DND-41 (cell line): Measurements from ENCODE around the gene SEMA4G.

ENCODE experiments used
- ATAC-seq: fragments of 200-7000 bp; cut with Tn5 transposase; 3 replicates; pipeline ENCODE4 v1.9.1; 2021; ENCODE audit warnings: low read depth; ENCODE audit not compliant: insufficient read depth
- DNase-seq: peaks from one replicate; pipeline ENCODE4 v3.0.0-alpha.2; 2020
- H2AFZ ChIP-seq: 2 replicates; pipeline ENCODE4 v1.6.0; 2012; ENCODE audit warnings: low read depth, low read length
- H3K27ac ChIP-seq: 2 replicates; pipeline ENCODE4 v1.5.1; 2012; ENCODE audit warnings: low read length, inconsistent platforms
- H3K27me3 ChIP-seq: fragments of 200-600 bp; sonication (generic); 2 replicates; pipeline ENCODE4 v1.6.0; 2012; ENCODE audit warnings: low read length, mild to moderate bottlenecking, inconsistent platforms; ENCODE audit not compliant: insufficient read depth, poor library complexity
- H3K36me3 ChIP-seq: 2 replicates; pipeline ENCODE4 v1.5.1; 2012; ENCODE audit warnings: low read length, inconsistent platforms; ENCODE audit not compliant: insufficient read depth
- H3K4me1 ChIP-seq: 2 replicates; pipeline ENCODE4 v1.5.1; 2012; ENCODE audit warnings: mild to moderate bottlenecking, low read length; ENCODE audit not compliant: insufficient read depth
- H3K4me2 ChIP-seq: 2 replicates; pipeline ENCODE4 v1.6.0; 2012; ENCODE audit warnings: mild to moderate bottlenecking, moderate library complexity, low read length, inconsistent platforms; ENCODE audit not compliant: insufficient read depth
- H3K4me3 ChIP-seq, 2 experiments: fragments of 200-600 bp in 1 of 2; shearing (Covaris generic) in 1 of 2; 2 replicates each; pipeline ENCODE4 v1.5.1; 2012 to 2016; ENCODE audit warnings: inconsistent platforms in 2 of 2, low read length in 2 of 2, mild to moderate bottlenecking in 2 of 2, low read depth in 1 of 2, moderate library complexity in 1 of 2
- H3K79me2 ChIP-seq: 2 replicates; pipeline ENCODE4 v1.6.0; 2012; ENCODE audit warnings: low read length, inconsistent platforms; ENCODE audit not compliant: insufficient read depth
- H3K9ac ChIP-seq: 2 replicates; pipeline ENCODE4 v1.6.0; 2012; ENCODE audit warnings: low read depth, mild to moderate bottlenecking, inconsistent platforms, low read length, moderate library complexity
- H3K9me3 ChIP-seq: 2 replicates; pipeline ENCODE4 v1.5.1; 2012; ENCODE audit warnings: low read length, moderate library complexity, mild to moderate bottlenecking, inconsistent platforms; ENCODE audit not compliant: insufficient read depth, severe bottlenecking
- H4K20me1 ChIP-seq: 2 replicates; pipeline ENCODE4 v1.6.0; 2012; ENCODE audit warnings: low read length; ENCODE audit not compliant: insufficient read depth
- CTCF ChIP-seq: IDR thresholded peaks from 2 replicates; pipeline ENCODE4 v1.5.1; 2012; ENCODE audit warnings: borderline replicate concordance, low read length, moderate library complexity, mild to moderate bottlenecking; ENCODE audit not compliant: poor library complexity, severe bottlenecking; ENCODE audit errors: extremely low read depth
- EZH2 ChIP-seq: IDR thresholded peaks from 3 replicates; pipeline ENCODE4 v1.6.1; 2012; ENCODE audit warnings: borderline replicate concordance, low read depth, mild to moderate bottlenecking, moderate library complexity, low read length, inconsistent platforms; ENCODE audit not compliant: severe bottlenecking

Gene SEMA4G

DNA sequence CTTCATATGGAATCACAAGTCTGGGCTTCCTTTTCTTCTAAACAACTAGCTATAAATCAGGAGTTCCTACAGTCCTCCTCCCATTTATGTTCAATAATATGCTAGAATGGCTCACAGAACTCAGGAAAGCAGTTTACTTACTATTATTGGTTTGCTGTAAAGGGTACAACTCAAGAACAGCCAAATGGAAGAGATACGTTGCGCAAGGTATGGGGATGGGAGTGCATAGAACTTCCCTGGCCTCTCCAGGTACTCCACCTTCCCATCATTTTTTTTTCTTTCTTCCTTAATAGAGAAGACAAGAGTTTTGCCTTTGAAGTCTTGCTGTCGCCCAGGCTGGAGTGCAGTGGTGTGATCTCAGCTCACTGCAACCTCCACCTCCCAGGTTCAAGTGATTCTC, 27.1 kb upstream of the SEMA4G start:
- Histone ChIP-seq H4K20me1 (no peaks in the 10 kb centered on the region), H2AFZ (no peak overlapping the region), H3K4me2 (no peak overlapping the region), H3K9ac (no peak overlapping the region), H3K9me3 (no peaks in the 10 kb centered on the region), H3K27me3 (no peaks in the 10 kb centered on the region), H3K36me3 (peaks cover 92% of the 10 kb centered on the region), H3K4me3 (no peak overlapping the region), H3K79me2 (no peaks in the 10 kb centered on the region), H3K4me1 (no peaks in the 10 kb centered on the region; the same call in 1 of the 2 replicates), H3K27ac (no peak overlapping the region)
- no peak for TF ChIP-seq CTCF
- TF ChIP-seq EZH2 = no peak
- ATAC-seq = no peak
- no peak for DNase-seq

- H3K36me3 ChIP-seq = peaks cover 92% of the 10 kb centered on the region
- H3K4me2 ChIP-seq = no peak overlapping the region
- no peak; the same call in 2 of the 3 replicates for ATAC-seq
- no peaks in the 10 kb centered on the region for H4K20me1 ChIP-seq
- H3K27me3 ChIP-seq = no peaks in the 10 kb centered on the region
- TF ChIP-seq CTCF = no peak
- no peak for TF ChIP-seq EZH2
- no peaks in the 10 kb centered on the region; the same call in 1 of the 2 replicates for H3K4me1 ChIP-seq
- no peak for DNase-seq
- no peaks in the 10 kb centered on the region for H3K9me3 ChIP-seq
- H2AFZ ChIP-seq = no peak overlapping the region
- H3K4me3 ChIP-seq = no peak overlapping the region
- no peak overlapping the region for H3K9ac ChIP-seq
- no peak overlapping the region for H3K27ac ChIP-seq
- H3K79me2 ChIP-seq = no peaks in the 10 kb centered on the region
Observed at GRCh38 chr10:100943508-100943907, 25.8 kb upstream of the SEMA4G start.

DNA sequence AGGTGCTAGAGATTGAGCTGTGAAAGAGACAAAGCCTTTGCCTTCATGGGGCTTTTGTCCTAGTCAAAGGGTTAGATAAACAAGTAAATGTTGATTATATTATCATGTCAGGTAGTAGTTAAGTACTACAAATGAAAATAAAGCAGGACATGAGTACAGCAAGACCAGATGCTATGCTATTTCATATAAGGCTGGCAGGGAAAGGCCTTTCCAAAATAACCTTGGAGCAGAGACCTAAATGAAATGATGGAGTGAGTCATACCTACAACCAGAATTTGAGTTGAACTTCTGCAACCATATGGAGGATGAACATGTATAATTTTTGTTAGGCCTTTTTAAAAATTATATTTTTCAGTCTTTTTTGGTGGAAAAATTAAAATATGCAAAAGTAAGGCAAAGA, 23.6 kb upstream of the SEMA4G start:
- Histone ChIP-seq H3K36me3 (peaks cover 94% of the 10 kb centered on the region), H3K9me3 (no peaks in the 10 kb centered on the region), H3K4me3 (no peak overlapping the region), H3K79me2 (no peaks in the 10 kb centered on the region), H3K27ac (no peak overlapping the region), H3K4me1 (no peaks in the 10 kb centered on the region; the same call in 1 of the 2 replicates), H3K9ac (no peak overlapping the region), H3K27me3 (no peaks in the 10 kb centered on the region), H3K4me2 (no peak overlapping the region), H2AFZ (no peak overlapping the region), H4K20me1 (no peaks in the 10 kb centered on the region)
- DNase-seq = no peak
- TF ChIP-seq EZH2 = no peak
- TF ChIP-seq CTCF = no peak
- ATAC-seq = no peak

GRCh38 chr10:100948916-100949315, 20.4 kb upstream of the SEMA4G start:
- H3K9ac ChIP-seq = no peak overlapping the region
- no peaks in the 10 kb centered on the region for H3K4me1 ChIP-seq
- no peak overlapping the region for H3K4me3 ChIP-seq
- DNase-seq (no peak), ATAC-seq (no peak)
- no peaks in the 10 kb centered on the region for H3K9me3 ChIP-seq
- H2AFZ ChIP-seq = no peak overlapping the region
- H3K4me2 ChIP-seq = no peak overlapping the region
- H3K27me3 ChIP-seq = no peaks in the 10 kb centered on the region
- peaks cover 79% of the 10 kb centered on the region for H3K36me3 ChIP-seq
- no peaks in the 10 kb centered on the region for H3K79me2 ChIP-seq
- H3K27ac ChIP-seq = no peak overlapping the region
- TF ChIP-seq EZH2 (no peak), CTCF (no peak)
- H4K20me1 ChIP-seq = no peaks in the 10 kb centered on the region
